Transverse colon (tissue), 4 donors: Measurements from ENCODE around the gene SMARCA2. TPM values are rescaled to one million over a fixed set of nuclear protein-coding genes. Genes with fewer than 3 reads are reported as not detected.

ENCODE experiments used
- DNase-seq: peaks from one replicate; pipeline ENCODE4 v3.0.0-alpha.2; 2019
- H3K27ac ChIP-seq, 4 donors: fragments of 200-600 bp; sonication (generic); 2 replicates each; pipeline ENCODE4 v1.5.1; 2016 to 2018; ENCODE audit warnings: inconsistent platforms in 4 of 4
- H3K27me3 ChIP-seq: fragments of 200-600 bp; sonication (generic); 2 replicates; pipeline ENCODE4 v1.5.1; 2017; ENCODE audit warnings: inconsistent platforms
- H3K36me3 ChIP-seq, 4 donors: fragments of 200-600 bp; sonication (generic); 2 replicates each; pipeline ENCODE4 v1.5.1; 2017 to 2019; ENCODE audit warnings: inconsistent platforms in 4 of 4
- H3K4me1 ChIP-seq, 4 donors: fragments of 200-600 bp; sonication (generic); 2 replicates each; pipeline ENCODE4 v1.5.1; 2017 to 2020; ENCODE audit warnings: inconsistent platforms in 4 of 4
- H3K4me3 ChIP-seq, 4 donors: fragments of 200-600 bp; sonication (generic); 1 replicate in 1 of 4; 2 replicates in 3 of 4; pipeline versions ENCODE4 v1.5.1 to v1.6.1; 2017 to 2019; ENCODE audit warnings: inconsistent platforms in 4 of 4
- H3K9me3 ChIP-seq, 2 donors: fragments of 200-600 bp; sonication (generic); 2 replicates each; pipeline ENCODE4 v1.5.1; 2017 to 2019; ENCODE audit warnings: inconsistent platforms in 2 of 2
- CTCF ChIP-seq, 5 experiments: fragments of 200-600 bp in 3 of 5; fragments of 450-650 bp in 2 of 5; sonication (generic) in 3 of 5; IDR thresholded peaks; 1 replicate in 2 of 5; 2 replicates in 3 of 5; pipeline ENCODE4 v1.5.1; 2016 to 2017; ENCODE audit warnings: antibody characterized with exemption in 5 of 5, inconsistent platforms in 3 of 5, mild to moderate bottlenecking in 2 of 5, moderate library complexity in 1 of 5
- EP300 ChIP-seq: sonication (generic); formaldehyde crosslinking; IDR thresholded peaks from one replicate; pipeline ENCODE4 v1.6.1; 2017; ENCODE audit warnings: antibody characterized with exemption, low read depth
- POLR2A ChIP-seq: fragments of 450-650 bp; IDR thresholded peaks from one replicate; pipeline ENCODE4 v1.6.1; 2016; ENCODE audit warnings: antibody characterized with exemption, mild to moderate bottlenecking, moderate library complexity
- POLR2AphosphoS5 ChIP-seq, 3 donors: sonication (generic); formaldehyde crosslinking; IDR thresholded peaks; one replicate each; pipeline ENCODE4 v1.6.1; 2016; ENCODE audit warnings: antibody characterized with exemption in 3 of 3
- WGBS, 2 donors: methylation state at CpG; one replicate each; pipeline ENCODE4 v1.1.5; 2018; ENCODE audit warnings: low coverage in 1 of 2; 5-methylcytosine and 5-hydroxymethylcytosine counted together
- in situ Hi-C, 4 donors: fragments of 200-750 bp; cut with MboI; loops; one replicate each; pipeline versions ENCODE4 v1.15.0 to v1.15.1; 2017; ENCODE audit warnings: low sequenced_read_pairs in 3 of 4, low pct_ligation_motif_present in 1 of 4, low pct_unique_long_range_greater_than_20kb in 1 of 4
- intact Hi-C: fragments of 100-400 bp; cut with DNase I; formaldehyde crosslinking; loops from one replicate; pipeline ENCODE4 v1.15.1; 2023; ENCODE audit warnings: low total_unique reads
- total RNA-seq, 4 donors: library from RNA; depleted of rRNA; stranded (reverse); fragments of >200 nt; gene quantifications; one replicate each; pipeline ENCODE4 v1.1.0, GENCODE V29; 2016

Gene SMARCA2
- total RNA-seq, 4 donors from 2014 or later: 74.8 to 110 (median 92.4) TPM

GRCh38 chr9:2072752-2073405 lies 57.7 kb downstream of the SMARCA2 start:
- no peaks in the 10 kb centered on the region for H3K4me1 ChIP-seq
- peak; percentile 11 for DNase-seq
- 86 to 100% methylated on average over 2 to 8 of the region's 8 CpGs for WGBS, 2 donors
- in situ Hi-C loops (no loop called here), intact Hi-C loops (no loop called here)
- H3K27me3 ChIP-seq: no peaks in the 10 kb centered on the region
- peaks cover 0 to 71% (median 26%) of the 10 kb centered on the region in 4 donors for H3K36me3 ChIP-seq
- no peaks in the 10 kb centered on the region for H3K9me3 ChIP-seq
- no peak overlapping the region for H3K27ac ChIP-seq
- no peak overlapping the region for H3K4me3 ChIP-seq
- TF ChIP-seq CTCF (IDR thresholded peaks at IDR 0.05): no peak
- TF ChIP-seq POLR2A: no peak
- no peak for TF ChIP-seq POLR2AphosphoS5 (IDR thresholded peaks at IDR 0.05)
- TF ChIP-seq EP300: no peak

GRCh38 chr9:2082772-2083171 lies 67.6 kb downstream of the SMARCA2 start:
- Histone ChIP-seq H3K36me3 (peaks cover 0 to 65% (median 29%) of the 10 kb centered on the region in 4 donors), H3K9me3 (no peaks in the 10 kb centered on the region), H3K27ac (no peak overlapping the region), H3K4me1 (no peaks in the 10 kb centered on the region), H3K27me3 (no peaks in the 10 kb centered on the region), H3K4me3 (no peak overlapping the region)
- intact Hi-C loops: no loop called here
- no peak for TF ChIP-seq CTCF (IDR thresholded peaks at IDR 0.05)
- TF ChIP-seq POLR2AphosphoS5 (IDR thresholded peaks at IDR 0.05): no peak
- TF ChIP-seq EP300: no peak
- no peak for TF ChIP-seq POLR2A
- no peak for DNase-seq
- 76 to 77% methylated on average over 2 of the region's 2 CpGs for whole genome bisulfite sequencing, 2 donors
- in situ Hi-C loops: loop anchor here in 3 of 4 donors (25.0 kb wide), 2 partner anchors 145 to 370 kb away; no protein-coding TSS in a partner anchor

- TF ChIP-seq EP300: no peak
- TF ChIP-seq CTCF (IDR thresholded peaks at IDR 0.05): no peak
- no peak for TF ChIP-seq POLR2AphosphoS5 (IDR thresholded peaks at IDR 0.05)
- no peak for TF ChIP-seq POLR2A
- H3K36me3 ChIP-seq: peaks cover 0 to 60% (median 27%) of the 10 kb centered on the region in 4 donors
- DNase-seq: no peak
- H3K4me1 ChIP-seq: no peaks in the 10 kb centered on the region
- in situ Hi-C loops (loop anchor here in 3 of 4 donors (25.0 kb wide), 2 partner anchors 146 to 371 kb away; no protein-coding TSS in a partner anchor), intact Hi-C loops (no loop called here)
- H3K27ac ChIP-seq: no peak overlapping the region
- 78 to 87% methylated on average over 2 to 6 of the region's 6 CpGs for WGBS, 2 donors
- H3K4me3 ChIP-seq: no peak overlapping the region
- no peaks in the 10 kb centered on the region for H3K27me3 ChIP-seq
- H3K9me3 ChIP-seq: no peaks in the 10 kb centered on the region
Measured at GRCh38 chr9:2083479-2083878, 68.3 kb downstream of the SMARCA2 start.

GRCh38 chr9:2085716-2086115 lies 70.6 kb downstream of the SMARCA2 start:
- H3K27ac ChIP-seq: no peak overlapping the region
- intact Hi-C loops: no loop called here
- 73 to 74% methylated on average over 6 of the region's 6 CpGs for WGBS, 2 donors
- in situ Hi-C loops: loop anchor here in 3 of 4 donors (25.0 kb wide), 2 partner anchors 148 to 373 kb away; no protein-coding TSS in a partner anchor
- H3K36me3 ChIP-seq: peaks cover 0 to 51% (median 20%) of the 10 kb centered on the region in 4 donors
- H3K4me1 ChIP-seq: no peaks in the 10 kb centered on the region
- DNase-seq: no peak
- H3K27me3 ChIP-seq: no peaks in the 10 kb centered on the region
- H3K4me3 ChIP-seq: no peak overlapping the region
- no peaks in the 10 kb centered on the region for H3K9me3 ChIP-seq
- TF ChIP-seq POLR2AphosphoS5 (IDR thresholded peaks at IDR 0.05) (no peak), POLR2A (no peak), CTCF (IDR thresholded peaks at IDR 0.05) (no peak), EP300 (no peak)
